Mesenchymal stem cell (in vitro differentiated cells and primary cell): Measurements from ENCODE around the gene PCSK2.
A peak's percentile ranks its signal among the peaks of the same experiment; 100 is the strongest.

Experiments used
- DNase-seq: peaks from one replicate; pipeline ENCODE4 v3.0.0-alpha.2; 2013
- H2AFZ ChIP-seq: one replicate; pipeline ENCODE4 v1.6.1; 2013; ENCODE audit warnings: low read depth, mild to moderate bottlenecking, control low read depth, inconsistent platforms, low read length, moderate library complexity
- H2AK5ac ChIP-seq: 2 replicates; pipeline ENCODE4 v1.6.1; 2013; ENCODE audit warnings: low read length, moderate library complexity, mild to moderate bottlenecking, inconsistent platforms; ENCODE audit not compliant: severe bottlenecking
- H2BK120ac ChIP-seq: one replicate; pipeline ENCODE4 v1.6.1; 2013; ENCODE audit warnings: low read depth, mild to moderate bottlenecking, inconsistent platforms, low read length, moderate library complexity
- H2BK12ac ChIP-seq, 2 experiments: one replicate each; pipeline ENCODE4 v1.6.1; 2013; ENCODE audit warnings: inconsistent platforms in 2 of 2, low read length in 2 of 2, mild to moderate bottlenecking in 2 of 2, moderate library complexity in 2 of 2, control low read depth in 1 of 2
- H2BK15ac ChIP-seq: one replicate; pipeline ENCODE4 v1.6.1; 2013; ENCODE audit warnings: mild to moderate bottlenecking, low read depth, inconsistent platforms; ENCODE audit not compliant: poor library complexity, severe bottlenecking
- H2BK5ac ChIP-seq: 2 replicates; pipeline ENCODE4 v1.6.1; 2013; ENCODE audit warnings: low read depth, mild to moderate bottlenecking, low read length, control low read depth, inconsistent platforms; ENCODE audit not compliant: poor library complexity, severe bottlenecking
- H3K14ac ChIP-seq, 2 experiments: one replicate each; pipeline ENCODE4 v1.6.1; 2013; ENCODE audit warnings: inconsistent platforms in 2 of 2, low read length in 2 of 2, control low read depth in 1 of 2, mild to moderate bottlenecking in 1 of 2, moderate library complexity in 1 of 2
- H3K18ac ChIP-seq, 2 experiments: one replicate each; pipeline ENCODE4 v1.6.1; 2013; ENCODE audit warnings: inconsistent platforms in 2 of 2, low read length in 2 of 2, control low read depth in 1 of 2, low read depth in 1 of 2, mild to moderate bottlenecking in 1 of 2
- H3K23ac ChIP-seq, 2 experiments: one replicate each; pipeline ENCODE4 v1.6.1; 2013; ENCODE audit warnings: inconsistent platforms in 2 of 2, low read length in 2 of 2, mild to moderate bottlenecking in 2 of 2, moderate library complexity in 2 of 2, control low read depth in 1 of 2
- H3K27ac ChIP-seq: 2 replicates; pipeline ENCODE4 v1.5.1; 2013; ENCODE audit warnings: mild to moderate bottlenecking, moderate library complexity, low read length, control low read depth, inconsistent platforms; ENCODE audit not compliant: poor library complexity, severe bottlenecking
- H3K27me3 ChIP-seq, 2 experiments: 2 replicates each; pipeline versions ENCODE4 v1.6.1 to v1.7.0; 2013; ENCODE audit warnings: low read length in 2 of 2, mild to moderate bottlenecking in 2 of 2, moderate library complexity in 2 of 2, control low read depth in 1 of 2, inconsistent platforms in 1 of 2; ENCODE audit not compliant: control insufficient read depth in 1 of 2, insufficient read depth in 1 of 2
- H3K36me3 ChIP-seq, 2 experiments: 2 replicates each; pipeline versions ENCODE4 v1.6.1 to v1.7.0; 2013; ENCODE audit warnings: low read length in 2 of 2, control low read depth in 1 of 2, inconsistent platforms in 1 of 2, low read depth in 1 of 2, mild to moderate bottlenecking in 1 of 2; ENCODE audit not compliant: insufficient read depth in 2 of 2, control insufficient read depth in 1 of 2
- H3K4ac ChIP-seq, 2 experiments: one replicate each; pipeline ENCODE4 v1.6.1; 2013; ENCODE audit warnings: inconsistent platforms in 2 of 2, low read length in 2 of 2, mild to moderate bottlenecking in 2 of 2, moderate library complexity in 2 of 2, control low read depth in 1 of 2, low read depth in 1 of 2
- H3K4me1 ChIP-seq: 2 replicates; pipeline ENCODE4 v1.6.1; 2013; ENCODE audit warnings: low read depth, low read length, control low read depth; ENCODE audit not compliant: control insufficient read depth, insufficient read depth
- H3K4me2 ChIP-seq: 2 replicates; pipeline ENCODE4 v1.6.1; 2013; ENCODE audit warnings: low read length, mild to moderate bottlenecking, inconsistent platforms; ENCODE audit not compliant: poor library complexity, severe bottlenecking
- H3K4me3 ChIP-seq, 2 experiments: 2 replicates each; pipeline versions ENCODE4 v1.5.1 to v1.7.0; 2013; ENCODE audit warnings: low read length in 2 of 2, mild to moderate bottlenecking in 2 of 2, control low read depth in 1 of 2, low read depth in 1 of 2; ENCODE audit not compliant: insufficient read depth in 1 of 2
- H3K79me1 ChIP-seq: replicated peaks from 2 replicates; pipeline ENCODE4 v1.6.1; 2013; ENCODE audit warnings: mild to moderate bottlenecking, control low read depth, low read length, inconsistent platforms; ENCODE audit not compliant: poor library complexity, severe bottlenecking
- H3K9ac ChIP-seq: 2 replicates; pipeline ENCODE4 v1.7.0; 2013; ENCODE audit warnings: mild to moderate bottlenecking, low read length, moderate library complexity
- H3K9me3 ChIP-seq: 2 replicates; pipeline ENCODE4 v1.7.0; 2013; ENCODE audit warnings: mild to moderate bottlenecking, low read length; ENCODE audit not compliant: control insufficient read depth
- H4K8ac ChIP-seq: one replicate; pipeline ENCODE4 v1.6.1; 2013; ENCODE audit warnings: inconsistent platforms, mild to moderate bottlenecking, low read length, moderate library complexity
- H4K91ac ChIP-seq: one replicate; pipeline ENCODE4 v1.6.1; 2013; ENCODE audit warnings: mild to moderate bottlenecking, low read length, inconsistent platforms
- WGBS: methylation state at CpG from one replicate; pipeline ENCODE4 v1.1.7; 2013; ENCODE audit warnings: mixed read lengths; 5-methylcytosine and 5-hydroxymethylcytosine counted together

PCSK2 gene

GRCh38 chr20:17497821-17498580, 271.2 kb downstream of the PCSK2 start:
- Histone ChIP-seq H3K79me1 (no peaks in the 10 kb centered on the region), H4K8ac (no peak overlapping the region), H3K27me3 (peaks cover 0 to 37% of the 10 kb centered on the region in 2 experiments), H3K4me2 (no peak overlapping the region), H4K91ac (no peak overlapping the region), H3K23ac (no peak overlapping the region), H2BK12ac (no peak overlapping the region), H2AFZ (no peak overlapping the region), H3K27ac (no peak overlapping the region), H2BK15ac (no peak overlapping the region), H3K9ac (no peak overlapping the region), H3K36me3 (no peaks in the 10 kb centered on the region), H3K4me1 (peaks cover 2% of the 10 kb centered on the region), H3K4ac (no peak overlapping the region), H2BK5ac (no peak overlapping the region), H3K4me3 (peak overlapping the region in 1 of 2 experiments; percentile 51), H3K18ac (no peak overlapping the region), H3K9me3 (no peaks in the 10 kb centered on the region), H3K14ac (no peak overlapping the region), H2BK120ac (no peak overlapping the region), H2AK5ac (no peak overlapping the region)
- DNase-seq = no peak
- 92% methylated on average over 11 of the region's 11 CpGs for WGBS

- peak overlapping the region in 1 of 2 experiments; percentile 30 for H3K18ac ChIP-seq
- H2AK5ac ChIP-seq = no peak overlapping the region
- H2BK120ac ChIP-seq = no peak overlapping the region
- no peak overlapping the region for H4K91ac ChIP-seq
- no peak overlapping the region for H3K27ac ChIP-seq
- WGBS = 97% methylated on average over 13 of the region's 13 CpGs
- no peak for DNase-seq
- H3K4ac ChIP-seq = no peak overlapping the region
- H3K27me3 ChIP-seq = peaks cover 0 to 42% of the 10 kb centered on the region in 2 experiments
- peaks cover 2% of the 10 kb centered on the region for H3K4me1 ChIP-seq
- no peak overlapping the region for H2BK5ac ChIP-seq
- no peak overlapping the region for H3K4me2 ChIP-seq
- no peak overlapping the region for H3K4me3 ChIP-seq
- H3K9ac ChIP-seq = no peak overlapping the region
- no peak overlapping the region for H3K14ac ChIP-seq
- no peak overlapping the region for H4K8ac ChIP-seq
- no peak overlapping the region for H2AFZ ChIP-seq
- H2BK15ac ChIP-seq = no peak overlapping the region
- H3K79me1 ChIP-seq = no peaks in the 10 kb centered on the region
- no peaks in the 10 kb centered on the region for H3K36me3 ChIP-seq
- H3K9me3 ChIP-seq = no peaks in the 10 kb centered on the region
- no peak overlapping the region for H2BK12ac ChIP-seq
- no peak overlapping the region for H3K23ac ChIP-seq
These were observed 271.8 kb downstream of the PCSK2 start for GRCh38 chr20:17498641-17499040.

GRCh38 chr20:17499041-17499440, 272.2 kb downstream of the PCSK2 start:
- 100% methylated on average over 1 of the region's 5 CpGs for WGBS
- Histone ChIP-seq H3K4me1 (peaks cover 2% of the 10 kb centered on the region), H2BK15ac (no peak overlapping the region), H2AFZ (no peak overlapping the region), H2BK120ac (no peak overlapping the region), H3K36me3 (no peaks in the 10 kb centered on the region), H3K4ac (no peak overlapping the region), H2BK12ac (no peak overlapping the region), H3K27ac (no peak overlapping the region), H3K4me3 (no peak overlapping the region), H3K79me1 (no peaks in the 10 kb centered on the region), H3K18ac (no peak overlapping the region), H3K9me3 (no peaks in the 10 kb centered on the region), H3K23ac (no peak overlapping the region), H3K9ac (no peak overlapping the region), H2BK5ac (no peak overlapping the region), H3K27me3 (peaks cover 0 to 43% of the 10 kb centered on the region in 2 experiments), H2AK5ac (no peak overlapping the region), H3K14ac (no peak overlapping the region), H4K8ac (no peak overlapping the region), H4K91ac (no peak overlapping the region), H3K4me2 (no peak overlapping the region)
- DNase-seq = peak; percentile 12

- Histone ChIP-seq H2BK5ac (no peak overlapping the region), H3K9ac (no peak overlapping the region), H3K27ac (no peak overlapping the region), H2AFZ (no peak overlapping the region), H2BK12ac (no peak overlapping the region), H2AK5ac (no peak overlapping the region), H4K8ac (no peak overlapping the region), H4K91ac (no peak overlapping the region), H3K36me3 (no peaks in the 10 kb centered on the region), H3K27me3 (peaks cover 0 to 45% of the 10 kb centered on the region in 2 experiments), H3K4me3 (no peak overlapping the region), H3K18ac (no peak overlapping the region), H3K79me1 (no peaks in the 10 kb centered on the region), H3K23ac (no peak overlapping the region), H2BK120ac (no peak overlapping the region), H3K9me3 (no peaks in the 10 kb centered on the region), H3K4me2 (no peak overlapping the region), H3K4ac (no peak overlapping the region), H2BK15ac (no peak overlapping the region), H3K14ac (no peak overlapping the region), H3K4me1 (peaks cover 4% of the 10 kb centered on the region)
- WGBS = 88% methylated on average over 10 of the region's 10 CpGs
- no peak for DNase-seq
These were observed 273.4 kb downstream of the PCSK2 start for GRCh38 chr20:17500271-17500670.
